Stimulated activated naive CD8-positive, alpha-beta T cell treated with anti-CD3 and anti-CD28 coated beads, Interleukin-15, amount 100 ng/mL, for 72 hours (primary cell): Measurements from ENCODE around the gene ALDH3B2.
"Not testable (repeated sequence)": the region's sequence is repeated elsewhere in the genome, so short reads cannot be mapped to it uniquely, and the experiment has no call there.

Experiments
- ATAC-seq: fragments of 150-1000 bp; cut with Tn5 transposase; 2 replicates; pipeline ENCODE4 v1.10.0; 2021; ENCODE audit warnings: mild to moderate bottlenecking, moderate library complexity
- DNase-seq, 2 donors: peaks; one replicate each; pipeline ENCODE4 v3.0.0; 2021 to 2022
- H3K27ac Mint-ChIP-seq, 2 donors: one replicate each; pipeline ENCODE4 v1.8.0; 2022; ENCODE audit warnings: mild to moderate bottlenecking in 2 of 2, mixed read lengths in 2 of 2, moderate library complexity in 2 of 2
- H3K27me3 Mint-ChIP-seq: one replicate; pipeline ENCODE4 v1.8.0; 2022; ENCODE audit warnings: mixed read lengths
- H3K4me1 Mint-ChIP-seq: one replicate; pipeline ENCODE4 v1.8.0; 2022; ENCODE audit warnings: mild to moderate bottlenecking, mixed read lengths
- H3K4me3 Mint-ChIP-seq, 2 donors: one replicate each; pipeline ENCODE4 v1.8.0; 2022; ENCODE audit warnings: mild to moderate bottlenecking in 2 of 2, mixed read lengths in 2 of 2, moderate library complexity in 1 of 2
- H3K9me3 Mint-ChIP-seq, 2 donors: one replicate each; pipeline ENCODE4 v1.8.0; 2022; ENCODE audit warnings: mixed read lengths in 2 of 2

ALDH3B2 gene

DNA sequence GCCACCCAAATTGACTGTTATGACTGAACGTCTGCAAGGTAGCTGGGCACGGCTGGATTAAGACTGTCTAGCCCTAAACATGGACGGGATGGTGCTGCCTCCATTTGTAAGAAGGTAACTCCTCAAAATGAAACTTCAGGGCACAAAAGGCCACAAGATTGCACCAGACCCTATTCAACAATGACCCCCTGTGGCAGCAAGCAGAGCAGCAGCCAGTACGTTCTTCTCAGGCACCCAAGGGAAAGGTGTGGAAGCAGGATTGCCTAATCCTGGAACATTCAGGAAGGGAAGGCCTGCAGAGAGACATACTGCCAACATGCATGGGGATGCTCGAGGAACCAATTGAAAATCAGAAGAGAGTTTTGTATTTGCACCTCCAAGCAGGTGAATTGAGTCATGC is 30.4 kb downstream of the ALDH3B2 start:
- DNase-seq (peak in 1 of 2 donors; percentile 15), ATAC-seq (no peak)
- Mint-ChIP-seq H3K4me1 (peaks cover 49% of the 10 kb centered on the region), H3K4me3 (no peak overlapping the region), H3K27ac (no peak overlapping the region), H3K9me3 (no peaks in the 10 kb centered on the region), H3K27me3 (no peaks in the 10 kb centered on the region)

DNA sequence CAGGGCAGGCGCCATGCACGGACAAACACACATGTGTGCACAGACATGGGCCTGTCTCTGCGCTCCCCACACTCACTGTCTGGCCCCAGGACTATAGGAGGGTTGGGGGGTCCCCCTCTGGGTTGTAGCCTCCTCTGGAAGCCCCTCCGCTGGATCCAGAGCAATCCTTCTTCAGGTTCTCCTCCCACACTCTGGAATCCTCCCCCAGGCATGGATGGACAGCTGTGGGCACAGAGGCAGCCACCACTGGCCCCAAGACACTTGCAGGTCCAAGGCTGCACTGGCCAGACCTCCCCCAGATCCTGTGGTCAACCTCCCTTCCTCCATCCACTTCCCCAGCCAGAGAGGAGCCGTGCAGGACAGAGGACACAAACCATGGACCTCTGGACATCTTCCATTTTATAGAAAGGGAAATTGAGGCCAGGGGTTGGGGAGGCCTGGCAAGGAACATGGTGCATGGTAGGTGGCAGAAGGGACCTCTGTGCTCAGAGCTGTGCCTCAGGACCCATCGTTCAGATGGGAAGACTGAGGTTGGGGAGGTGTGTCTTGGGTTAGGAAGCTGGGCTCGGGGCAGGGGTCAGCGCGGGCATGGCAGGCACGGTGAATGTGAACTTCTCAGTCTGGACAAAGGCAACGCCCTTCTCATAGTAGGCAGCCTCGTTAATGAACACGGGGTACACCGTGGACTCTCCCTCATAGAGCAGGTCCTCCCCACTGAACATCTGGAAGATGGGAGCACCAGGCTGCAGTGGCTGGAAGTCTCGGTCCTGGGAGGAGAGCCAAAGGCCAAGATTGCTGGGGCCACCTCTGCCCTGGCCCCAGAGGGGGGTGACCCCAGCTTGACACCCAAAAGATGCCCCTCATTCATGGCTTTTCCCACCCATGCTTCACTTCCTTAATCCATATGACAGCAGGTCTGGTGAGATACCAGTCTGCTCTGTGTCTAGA is 32.0 kb downstream of the ALDH3B2 start:
- no peak for DNase-seq
- H3K9me3 Mint-ChIP-seq: no peaks in the 10 kb centered on the region

DNA sequence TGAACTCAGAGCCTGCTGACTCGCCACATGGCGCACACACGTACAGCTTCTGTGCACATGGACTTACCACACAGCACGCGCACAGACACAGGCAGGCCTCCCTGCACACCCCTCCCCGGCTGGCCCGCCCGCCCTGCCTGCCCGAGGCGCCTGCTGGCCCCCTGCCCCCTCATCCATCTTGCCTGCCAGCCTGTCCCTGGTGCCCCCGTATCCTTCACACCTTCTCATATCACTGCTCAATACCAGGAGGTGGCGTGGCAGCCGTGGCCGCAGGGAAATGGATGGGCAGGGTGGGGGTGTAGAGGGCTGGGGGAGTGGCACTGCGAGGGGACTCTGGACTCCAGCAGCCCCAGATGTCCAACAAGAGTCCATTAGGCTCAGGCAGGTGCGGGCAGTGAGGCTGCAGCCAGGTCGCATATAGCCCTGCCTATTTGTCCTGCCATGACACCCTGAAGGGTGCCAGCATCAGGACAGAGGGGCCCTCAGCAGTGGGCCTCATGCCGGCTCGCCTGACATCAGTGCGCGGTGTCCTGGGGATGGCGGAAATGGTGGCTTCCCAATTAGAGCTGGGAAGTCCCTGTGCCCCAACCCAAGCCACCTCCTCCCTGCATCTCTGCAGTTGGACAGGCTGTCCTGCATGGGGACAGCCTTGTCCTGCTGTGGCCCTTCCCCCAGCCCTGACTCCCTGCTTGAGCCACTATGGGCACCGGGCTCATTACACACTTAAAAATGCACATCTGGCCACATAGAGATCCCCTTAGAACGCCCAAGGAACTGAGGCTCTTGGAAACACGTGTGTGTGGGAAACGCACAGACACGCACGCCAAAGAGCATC is 32.9 kb downstream of the ALDH3B2 start:
- no peak overlapping the region for H3K4me3 Mint-ChIP-seq
- no peaks in the 10 kb centered on the region for H3K27me3 Mint-ChIP-seq
- no peaks in the 10 kb centered on the region for H3K9me3 Mint-ChIP-seq
- DNase-seq (no peak), ATAC-seq (no peak)
- no peak overlapping the region for H3K27ac Mint-ChIP-seq
- H3K4me1 Mint-ChIP-seq: peaks cover 32% of the 10 kb centered on the region

More for the DNA sequence above, 32.0 kb downstream of the ALDH3B2 start:
- no peak for ATAC-seq
- Mint-ChIP-seq H3K27me3 (no peaks in the 10 kb centered on the region), H3K27ac (peak overlapping the region in 1 of 2 donors; percentile 60), H3K4me1 (peaks cover 34% of the 10 kb centered on the region), H3K4me3 (no peak overlapping the region)

DNA sequence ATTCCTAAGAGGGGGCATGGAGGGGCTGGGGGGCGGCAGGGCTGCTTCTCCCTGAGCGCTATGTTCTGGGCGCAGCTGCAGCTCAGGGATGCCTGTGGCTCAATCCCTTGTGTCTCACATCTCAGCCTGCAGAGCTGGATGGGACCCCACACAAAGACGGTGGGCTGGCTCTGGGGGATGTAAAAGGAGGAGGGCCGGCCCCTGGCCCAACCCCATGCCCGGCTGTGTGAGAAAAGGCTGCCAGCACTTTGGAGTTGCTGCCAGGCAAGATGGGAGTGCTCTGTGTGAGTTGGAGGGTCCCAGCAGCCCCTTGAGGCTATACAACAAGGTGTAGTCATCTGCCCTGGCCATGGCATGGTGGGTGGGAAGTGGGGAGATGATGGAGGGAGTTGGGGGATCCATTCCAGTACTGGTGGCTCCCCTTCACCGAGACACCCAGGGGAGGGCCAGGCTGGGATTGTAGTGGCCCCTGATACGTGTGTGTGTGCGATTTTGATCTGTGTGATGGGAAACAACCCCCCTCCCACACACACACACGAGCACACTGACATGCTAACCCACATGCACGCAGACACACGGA is 33.6 kb downstream of the ALDH3B2 start:
- ATAC-seq (no peak), DNase-seq (no peak)
- no peak overlapping the region for H3K27ac Mint-ChIP-seq

DNA sequence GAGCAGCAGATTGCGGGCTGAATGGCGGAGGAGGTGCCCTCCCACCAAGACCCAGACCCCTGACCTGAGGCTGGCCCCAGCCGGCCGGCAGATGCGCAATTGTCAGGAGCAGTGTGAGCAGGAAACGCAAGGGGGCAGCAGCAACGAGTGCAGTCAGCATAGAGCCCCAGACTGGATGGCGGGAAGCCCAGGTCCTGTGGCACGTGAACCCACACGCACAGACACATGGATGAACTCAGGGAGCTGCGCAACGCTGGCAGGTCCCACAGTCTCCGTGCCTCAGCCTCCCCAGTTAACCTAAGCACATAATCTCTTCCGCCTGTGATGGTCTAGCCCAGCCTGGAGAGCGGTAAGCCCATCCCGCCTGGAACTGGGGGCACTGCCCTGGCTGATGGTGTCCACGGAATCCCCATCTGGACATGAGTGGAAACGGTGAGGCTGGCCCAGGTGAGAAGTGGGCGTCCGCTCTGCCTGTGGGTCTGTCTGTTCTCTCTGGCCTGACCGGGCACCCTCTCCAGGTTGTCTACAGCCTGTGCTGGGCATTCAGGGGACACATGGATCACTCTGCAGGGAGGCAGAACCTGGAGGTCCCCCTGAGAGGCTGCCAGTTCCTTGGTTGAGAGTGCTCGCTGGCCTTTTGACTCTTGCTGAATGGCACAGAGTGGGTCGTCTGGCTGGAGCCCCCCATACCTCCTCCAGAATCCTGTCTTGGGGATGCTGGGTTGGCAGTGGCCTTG is 34.2 kb downstream of the ALDH3B2 start:
- H3K27me3 Mint-ChIP-seq: no peaks in the 10 kb centered on the region
- no peak overlapping the region for H3K27ac Mint-ChIP-seq
- no peaks in the 10 kb centered on the region for H3K9me3 Mint-ChIP-seq
- ATAC-seq (peak; percentile 75), DNase-seq (peak in 1 of 2 donors; percentile 54)
- H3K4me1 Mint-ChIP-seq: peaks cover 18% of the 10 kb centered on the region
- no peak overlapping the region for H3K4me3 Mint-ChIP-seq

More for the DNA sequence above, 33.6 kb downstream of the ALDH3B2 start:
- H3K4me1 Mint-ChIP-seq: peaks cover 25% of the 10 kb centered on the region
- H3K27me3 Mint-ChIP-seq: no peaks in the 10 kb centered on the region
- no peaks in the 10 kb centered on the region for H3K9me3 Mint-ChIP-seq
- H3K4me3 Mint-ChIP-seq: no peak overlapping the region

DNA sequence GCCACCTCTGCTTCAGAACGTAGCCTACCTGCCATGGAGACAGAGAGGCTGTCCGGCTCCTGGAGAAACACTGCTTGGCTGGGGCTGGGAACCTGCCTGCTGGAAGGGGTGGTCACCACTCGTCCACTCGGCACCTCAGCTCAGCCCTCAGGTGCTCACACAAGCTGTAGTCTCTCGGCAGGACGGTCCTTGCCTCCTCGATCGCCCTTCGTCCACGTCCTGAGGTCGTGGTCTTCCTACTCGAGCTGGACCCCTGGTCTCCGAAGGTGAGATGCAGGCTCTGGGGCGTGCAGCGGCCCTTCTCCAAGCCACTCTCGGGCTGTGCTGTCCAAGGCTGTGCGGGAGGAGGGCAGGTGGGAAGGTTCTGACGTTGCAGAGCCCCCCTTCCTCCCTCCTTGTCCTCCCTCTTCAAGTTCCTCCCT is 35.0 kb downstream of the ALDH3B2 start, which contains the start of gene TBX10:
TSS of gene TBX10 (minus strand) at position 326 of the 422 bp plus-strand sequence. CDS start at position 35, 291 bp downstream.
- no peak for ATAC-seq
- Mint-ChIP-seq H3K27ac (no peak within 1 kb of the TSS), H3K27me3 (no peaks in the 10 kb centered on the region), H3K4me1 (peaks cover 11% of the 10 kb centered on the region), H3K4me3 (no peak within 1 kb of the TSS), H3K9me3 (no peaks in the 10 kb centered on the region)
- no peak for DNase-seq

DNA sequence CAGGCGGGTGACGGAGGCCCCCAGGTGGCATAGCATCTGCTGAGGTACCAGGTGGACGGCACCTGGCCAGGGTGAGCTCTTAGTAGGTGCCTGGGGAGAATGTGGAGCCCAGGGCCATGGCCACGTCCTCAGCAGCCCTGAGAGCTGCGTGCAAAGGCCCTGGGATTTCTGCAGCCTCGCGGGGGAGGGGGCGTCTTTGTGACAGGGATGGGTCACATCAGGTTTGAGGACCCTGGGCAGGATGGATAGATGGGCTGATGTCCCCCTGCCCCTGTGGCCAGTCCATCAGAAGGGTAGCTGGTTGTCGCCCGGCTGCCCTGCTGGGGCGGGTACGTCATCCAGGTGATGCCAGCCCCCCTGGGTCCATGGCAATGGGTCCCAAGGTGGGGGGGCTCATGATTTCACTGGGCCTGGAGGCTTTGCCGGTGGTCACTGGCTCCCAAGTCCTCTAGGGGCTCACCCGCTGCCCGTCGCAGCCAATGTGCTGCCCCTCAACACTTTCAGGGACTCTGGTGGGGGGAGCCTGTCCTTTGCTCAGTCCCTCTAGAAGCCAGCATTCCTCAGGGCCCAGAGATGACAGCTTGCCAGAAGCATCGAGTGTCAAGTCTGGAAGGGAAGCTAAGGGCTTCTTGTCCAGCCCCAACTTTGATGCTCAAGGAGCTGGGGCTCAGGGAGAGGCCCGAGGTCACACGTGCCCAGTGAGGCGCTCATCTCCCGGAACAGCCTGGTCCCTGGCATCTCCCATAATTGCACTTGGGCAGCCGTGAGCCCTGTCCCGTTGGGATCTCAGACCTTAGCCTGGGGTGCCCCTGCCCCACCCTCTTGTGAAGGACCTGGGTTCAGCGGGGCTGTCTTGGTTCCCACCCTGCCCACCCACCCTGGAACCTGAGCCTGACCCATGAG is 35.6 kb downstream of the ALDH3B2 start:
- H3K9me3 Mint-ChIP-seq: no peaks in the 10 kb centered on the region
- no peak for DNase-seq
- H3K4me1 Mint-ChIP-seq: peaks cover 7% of the 10 kb centered on the region
- H3K27ac Mint-ChIP-seq: peak overlapping the region in 1 of 2 donors; percentile 9
- no peaks in the 10 kb centered on the region for H3K27me3 Mint-ChIP-seq
- ATAC-seq: no peak
- H3K4me3 Mint-ChIP-seq: no peak overlapping the region

DNA sequence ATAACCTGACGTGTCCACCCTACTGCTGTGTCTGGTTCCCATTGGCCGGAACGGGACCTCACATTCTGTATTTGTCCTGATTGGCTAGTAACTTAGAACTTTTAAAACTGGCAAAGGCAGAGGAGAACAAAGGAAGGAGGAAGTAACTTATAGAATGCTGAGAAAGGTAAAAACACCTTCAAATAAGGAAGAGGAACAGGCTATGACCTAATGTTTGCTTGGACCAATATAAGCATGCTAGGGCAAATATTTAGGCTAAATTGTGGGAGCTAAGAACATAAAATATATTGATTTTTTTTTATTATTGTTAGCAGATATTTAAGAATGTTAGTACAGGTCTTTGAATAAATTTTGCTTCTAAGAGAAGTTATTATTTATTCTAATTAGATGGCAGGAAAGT is 37.0 kb downstream of the ALDH3B2 start:
- H3K27ac Mint-ChIP-seq, DNase-seq, H3K4me1 Mint-ChIP-seq, H3K9me3 Mint-ChIP-seq, ATAC-seq, H3K4me3 Mint-ChIP-seq, H3K27me3 Mint-ChIP-seq: not testable (repeated sequence)

DNA sequence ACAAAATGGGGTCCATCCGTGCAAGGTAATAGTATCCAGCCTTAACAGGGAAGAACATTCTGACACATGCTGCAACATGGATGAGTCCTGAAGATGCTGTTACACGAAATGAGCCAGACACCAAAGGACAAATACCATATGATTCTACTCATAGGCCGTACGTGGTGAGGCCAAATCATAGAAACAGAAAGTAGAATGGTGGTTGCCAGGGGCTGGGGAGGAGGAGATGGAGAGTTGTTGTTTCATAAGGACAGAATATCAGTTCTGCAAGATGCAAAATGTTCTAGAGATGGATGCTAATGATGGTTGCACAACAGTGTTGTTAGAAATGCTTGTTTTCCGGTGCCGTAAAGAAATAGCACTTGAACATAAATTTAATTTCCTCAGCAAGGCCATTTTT is 37.5 kb downstream of the ALDH3B2 start:
- DNase-seq (no peak), ATAC-seq (no peak)
- Mint-ChIP-seq H3K4me1 (peaks cover 9% of the 10 kb centered on the region), H3K4me3 (no peak overlapping the region), H3K9me3 (no peaks in the 10 kb centered on the region), H3K27ac (no peak overlapping the region), H3K27me3 (no peaks in the 10 kb centered on the region)

DNA sequence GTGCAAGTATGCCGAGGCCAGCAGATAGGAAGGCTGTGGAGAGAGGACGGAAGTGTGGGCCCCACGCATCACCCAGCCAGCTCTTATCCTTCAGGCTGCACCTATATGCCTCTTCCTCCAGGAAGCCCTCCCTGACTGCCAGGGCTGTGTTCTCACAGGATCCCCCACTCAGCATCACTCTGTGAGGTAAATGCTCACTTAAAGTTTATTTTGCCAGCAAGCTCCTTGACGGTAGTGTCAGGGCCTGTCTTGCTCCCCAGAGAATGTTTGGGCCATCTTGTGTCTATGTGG is 39.2 kb downstream of the ALDH3B2 start:
- no peak for ATAC-seq
- Mint-ChIP-seq H3K4me3 (no peak overlapping the region), H3K9me3 (no peaks in the 10 kb centered on the region), H3K27ac (no peak overlapping the region), H3K27me3 (no peaks in the 10 kb centered on the region), H3K4me1 (peaks cover 22% of the 10 kb centered on the region)
- no peak for DNase-seq

DNA sequence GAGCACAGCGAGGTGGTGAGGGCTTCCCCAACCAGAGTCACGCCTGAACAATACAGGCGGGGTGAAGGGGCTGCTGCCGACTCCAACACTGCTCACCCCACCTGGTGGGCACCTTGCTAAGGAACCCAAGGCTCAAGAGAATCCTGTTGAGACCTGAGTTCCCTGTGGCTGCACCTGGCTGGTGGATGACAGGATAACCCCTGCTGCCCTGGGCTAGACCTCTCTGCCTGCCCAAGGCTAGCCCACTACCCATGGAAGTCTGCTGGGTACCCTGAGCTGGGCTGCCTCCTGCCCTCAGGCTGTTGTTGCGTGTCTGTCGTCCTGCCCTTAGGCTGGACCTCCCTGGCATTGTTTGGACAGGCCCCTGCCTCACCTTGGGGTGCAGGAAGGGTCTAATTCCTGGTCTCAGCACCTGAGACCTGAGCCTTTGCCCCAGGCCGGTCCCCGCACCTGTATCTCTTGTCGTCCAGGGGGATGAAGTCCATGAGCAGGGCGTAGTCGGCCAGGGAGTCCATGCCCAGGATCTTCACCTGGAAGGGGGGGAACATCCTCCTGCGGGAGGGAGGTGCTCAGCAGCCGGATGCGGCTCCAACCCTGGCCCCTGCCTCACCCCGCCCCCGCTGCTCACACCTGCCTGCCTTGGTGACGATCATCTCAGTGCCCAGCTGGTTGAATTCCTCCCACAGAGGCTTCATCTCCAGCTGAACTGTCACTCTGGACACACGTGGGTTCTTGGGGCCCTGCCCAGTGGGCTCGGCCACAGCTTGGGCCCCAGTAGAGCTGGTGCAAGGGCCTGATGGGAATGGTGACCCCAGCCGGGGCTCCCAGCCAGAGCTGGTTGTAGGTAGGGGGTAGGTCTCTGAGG is 39.8 kb downstream of the ALDH3B2 start:
- Mint-ChIP-seq H3K4me1 (peaks cover 22% of the 10 kb centered on the region), H3K9me3 (no peaks in the 10 kb centered on the region), H3K27ac (no peak overlapping the region), H3K27me3 (no peaks in the 10 kb centered on the region), H3K4me3 (no peak overlapping the region)
- ATAC-seq (no peak), DNase-seq (no peak)

DNA sequence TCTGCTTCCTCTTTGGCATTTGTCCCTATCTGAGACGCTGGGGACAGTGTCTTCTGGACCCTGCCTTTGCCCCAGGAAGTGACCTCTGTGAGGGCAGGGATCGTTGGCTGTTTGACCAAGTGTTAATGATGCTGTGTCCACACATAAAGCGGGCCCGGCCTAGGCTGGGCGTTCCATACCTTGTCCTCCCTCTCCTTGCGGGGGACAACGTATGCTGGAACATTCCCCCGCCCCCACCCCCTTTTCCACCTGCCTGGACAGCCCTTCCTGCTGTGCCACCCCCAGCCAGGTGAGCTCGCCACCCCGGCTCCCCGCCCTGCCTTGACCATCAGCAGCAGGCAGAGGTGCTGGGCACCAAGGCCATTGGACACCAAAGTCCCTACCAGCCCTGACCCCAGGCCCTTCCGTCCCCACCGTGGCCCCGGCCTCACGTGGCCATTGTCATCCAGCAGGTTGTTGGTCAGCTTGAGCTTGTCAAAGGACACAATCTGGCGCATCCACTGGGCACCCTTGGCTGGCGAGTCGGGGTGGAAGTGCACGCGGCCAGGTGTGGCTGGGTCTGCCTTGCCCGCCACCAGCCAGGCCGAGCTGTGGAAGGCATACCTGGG is 40.6 kb downstream of the ALDH3B2 start:
- Mint-ChIP-seq H3K27me3 (no peaks in the 10 kb centered on the region), H3K27ac (no peak overlapping the region), H3K4me3 (no peak overlapping the region), H3K4me1 (peaks cover 25% of the 10 kb centered on the region), H3K9me3 (no peaks in the 10 kb centered on the region)
- ATAC-seq: no peak
- DNase-seq: no peak

DNA sequence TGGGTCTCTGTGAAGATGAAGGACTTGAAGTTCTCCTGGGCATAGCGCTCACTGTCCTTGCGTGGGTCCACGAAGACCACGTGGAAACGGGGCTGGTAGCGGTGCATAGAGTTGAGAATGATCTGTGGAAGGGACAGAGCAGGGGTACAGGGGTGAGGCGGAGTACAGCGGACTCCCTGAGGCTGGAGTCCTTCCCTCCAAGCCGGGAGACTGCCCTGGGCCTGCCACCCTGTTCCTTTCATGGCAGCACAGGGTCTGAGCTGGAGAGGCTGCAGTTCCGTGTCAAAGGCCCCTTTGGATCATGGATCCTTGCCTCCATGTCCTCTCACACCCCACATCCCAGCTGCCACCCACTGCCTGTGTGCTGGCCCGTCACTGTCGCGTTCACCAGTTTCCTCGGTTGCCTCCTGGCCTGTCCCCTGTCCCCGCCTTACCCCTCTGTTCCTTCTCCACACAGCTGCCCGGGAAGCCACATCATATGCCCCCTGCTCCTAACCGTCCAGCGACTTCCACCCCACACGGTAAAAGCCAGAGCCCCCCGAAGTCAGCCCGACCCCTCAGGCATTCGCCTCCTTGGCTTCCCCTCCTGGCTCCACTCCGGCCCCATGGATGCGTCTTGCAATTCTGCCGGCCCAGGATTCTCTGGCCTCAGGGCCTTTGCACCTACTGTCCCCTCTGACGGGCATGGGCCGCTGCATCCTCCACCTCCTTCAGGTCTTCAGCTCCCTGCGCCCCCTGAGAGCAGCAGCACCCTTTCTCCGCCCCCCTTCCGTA is 41.3 kb downstream of the ALDH3B2 start:
- Mint-ChIP-seq H3K27ac (peak overlapping the region; percentile 33 to 89), H3K27me3 (no peaks in the 10 kb centered on the region), H3K9me3 (no peaks in the 10 kb centered on the region), H3K4me1 (peaks cover 32% of the 10 kb centered on the region), H3K4me3 (no peak overlapping the region)
- DNase-seq: no peak
- ATAC-seq: no peak
